Ishikawa (cell line): ENCODE results near the gene TOR4A.

ENCODE experiments used
- CEBPB ChIP-seq: IDR thresholded peaks from 2 replicates; pipeline ENCODE4 v1.6.1; 2012
- CREB1 ChIP-seq: IDR thresholded peaks from 2 replicates; pipeline ENCODE4 v1.6.1; 2012; ENCODE audit warnings: low read depth
- EGR1 ChIP-seq: IDR thresholded peaks from 2 replicates; pipeline ENCODE4 v1.6.1; 2012
- EP300 ChIP-seq: IDR thresholded peaks from 2 replicates; pipeline ENCODE4 v1.6.1; 2012; ENCODE audit warnings: borderline replicate concordance
- NFIC ChIP-seq: IDR thresholded peaks from 2 replicates; pipeline ENCODE4 v1.6.1; 2012
- RAD21 ChIP-seq: IDR thresholded peaks from 2 replicates; pipeline ENCODE4 v1.6.1; 2012; ENCODE audit warnings: low read depth
- TAF1 ChIP-seq: IDR thresholded peaks from 2 replicates; pipeline ENCODE4 v1.6.1; 2012; ENCODE audit warnings: low read depth, mild to moderate bottlenecking
- TCF12 ChIP-seq: IDR thresholded peaks from 2 replicates; pipeline ENCODE4 v1.6.1; 2012; ENCODE audit warnings: low read depth
- TEAD4 ChIP-seq: IDR thresholded peaks from 2 replicates; pipeline ENCODE4 v1.6.1; 2012
- YY1 ChIP-seq: IDR thresholded peaks from 2 replicates; pipeline ENCODE4 v1.6.1; 2012; ENCODE audit warnings: low read depth
- ZBTB7A ChIP-seq: IDR thresholded peaks from 2 replicates; pipeline ENCODE4 v1.6.1; 2012; ENCODE audit warnings: low read depth
- TF ChIP-seq, protein P1 (sequence below): IDR thresholded peaks from 2 replicates; pipeline ENCODE4 v1.6.1; 2012
- TF ChIP-seq, protein P2 (sequence below): IDR thresholded peaks from 2 replicates; pipeline ENCODE4 v1.6.1; 2012; ENCODE audit warnings: low read depth, mild to moderate bottlenecking
- TF ChIP-seq, protein P3 (sequence below): IDR thresholded peaks from 2 replicates; pipeline ENCODE4 v1.6.1; 2012

Gene TOR4A

DNA sequence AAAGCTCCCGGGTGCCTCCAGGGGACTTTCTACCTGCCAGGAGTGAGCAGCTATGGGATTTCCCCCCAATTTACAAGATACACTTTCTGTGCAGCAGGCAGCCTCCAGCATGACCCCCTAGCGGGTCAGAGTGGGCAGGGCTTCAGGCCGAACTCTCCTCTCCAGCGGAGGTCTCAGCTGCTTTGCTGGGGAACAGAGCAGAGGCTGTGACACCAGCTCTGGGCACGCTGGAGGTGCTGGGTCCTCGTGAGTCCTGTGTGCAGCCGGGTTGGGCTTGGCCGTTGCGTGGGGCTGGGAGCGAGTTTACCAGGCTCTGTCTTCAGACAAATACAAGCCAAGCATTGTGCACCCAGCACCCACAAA lies 21.7 kb downstream of the TOR4A start:
- TF ChIP-seq EGR1 (no peak), RAD21 (no peak), ZBTB7A (no peak), CEBPB (no peak), TAF1 (no peak)
- TF ChIP-seq, protein P1, sequence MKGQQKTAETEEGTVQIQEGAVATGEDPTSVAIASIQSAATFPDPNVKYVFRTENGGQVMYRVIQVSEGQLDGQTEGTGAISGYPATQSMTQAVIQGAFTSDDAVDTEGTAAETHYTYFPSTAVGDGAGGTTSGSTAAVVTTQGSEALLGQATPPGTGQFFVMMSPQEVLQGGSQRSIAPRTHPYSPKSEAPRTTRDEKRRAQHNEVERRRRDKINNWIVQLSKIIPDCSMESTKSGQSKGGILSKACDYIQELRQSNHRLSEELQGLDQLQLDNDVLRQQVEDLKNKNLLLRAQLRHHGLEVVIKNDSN, result no peak
- TF ChIP-seq, protein P2, sequence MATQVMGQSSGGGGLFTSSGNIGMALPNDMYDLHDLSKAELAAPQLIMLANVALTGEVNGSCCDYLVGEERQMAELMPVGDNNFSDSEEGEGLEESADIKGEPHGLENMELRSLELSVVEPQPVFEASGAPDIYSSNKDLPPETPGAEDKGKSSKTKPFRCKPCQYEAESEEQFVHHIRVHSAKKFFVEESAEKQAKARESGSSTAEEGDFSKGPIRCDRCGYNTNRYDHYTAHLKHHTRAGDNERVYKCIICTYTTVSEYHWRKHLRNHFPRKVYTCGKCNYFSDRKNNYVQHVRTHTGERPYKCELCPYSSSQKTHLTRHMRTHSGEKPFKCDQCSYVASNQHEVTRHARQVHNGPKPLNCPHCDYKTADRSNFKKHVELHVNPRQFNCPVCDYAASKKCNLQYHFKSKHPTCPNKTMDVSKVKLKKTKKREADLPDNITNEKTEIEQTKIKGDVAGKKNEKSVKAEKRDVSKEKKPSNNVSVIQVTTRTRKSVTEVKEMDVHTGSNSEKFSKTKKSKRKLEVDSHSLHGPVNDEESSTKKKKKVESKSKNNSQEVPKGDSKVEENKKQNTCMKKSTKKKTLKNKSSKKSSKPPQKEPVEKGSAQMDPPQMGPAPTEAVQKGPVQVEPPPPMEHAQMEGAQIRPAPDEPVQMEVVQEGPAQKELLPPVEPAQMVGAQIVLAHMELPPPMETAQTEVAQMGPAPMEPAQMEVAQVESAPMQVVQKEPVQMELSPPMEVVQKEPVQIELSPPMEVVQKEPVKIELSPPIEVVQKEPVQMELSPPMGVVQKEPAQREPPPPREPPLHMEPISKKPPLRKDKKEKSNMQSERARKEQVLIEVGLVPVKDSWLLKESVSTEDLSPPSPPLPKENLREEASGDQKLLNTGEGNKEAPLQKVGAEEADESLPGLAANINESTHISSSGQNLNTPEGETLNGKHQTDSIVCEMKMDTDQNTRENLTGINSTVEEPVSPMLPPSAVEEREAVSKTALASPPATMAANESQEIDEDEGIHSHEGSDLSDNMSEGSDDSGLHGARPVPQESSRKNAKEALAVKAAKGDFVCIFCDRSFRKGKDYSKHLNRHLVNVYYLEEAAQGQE, result no peak

DNA sequence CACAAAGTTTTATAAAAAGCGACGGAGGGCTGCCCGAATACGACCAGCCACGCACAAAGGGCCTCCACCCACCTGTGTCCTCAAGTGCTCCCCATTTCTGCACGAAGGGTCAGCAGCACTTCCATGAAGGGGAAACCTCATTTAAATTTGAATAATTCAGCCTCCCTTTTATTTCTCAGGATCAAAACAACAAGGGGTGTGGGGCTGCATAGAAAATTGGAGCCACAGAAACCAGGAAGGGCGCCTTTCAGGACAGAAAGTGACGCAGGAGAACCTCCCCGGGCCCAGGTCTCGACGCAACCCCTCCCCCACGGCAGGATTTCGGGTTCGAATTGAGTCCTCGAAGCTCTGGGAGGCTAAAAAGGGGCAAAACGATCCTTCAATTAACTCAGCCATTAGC lies 22.4 kb downstream of the TOR4A start:
- TF ChIP-seq, protein P2, result no peak
- TF ChIP-seq, protein P1, result no peak
- TF ChIP-seq NFIC (no peak), RAD21 (no peak), TCF12 (no peak), EP300 (no peak), TAF1 (no peak), CREB1 (no peak), CEBPB (no peak), TEAD4 (no peak), YY1 (no peak)
- TF ChIP-seq, protein P3, sequence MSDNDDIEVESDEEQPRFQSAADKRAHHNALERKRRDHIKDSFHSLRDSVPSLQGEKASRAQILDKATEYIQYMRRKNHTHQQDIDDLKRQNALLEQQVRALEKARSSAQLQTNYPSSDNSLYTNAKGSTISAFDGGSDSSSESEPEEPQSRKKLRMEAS, result no peak

DNA sequence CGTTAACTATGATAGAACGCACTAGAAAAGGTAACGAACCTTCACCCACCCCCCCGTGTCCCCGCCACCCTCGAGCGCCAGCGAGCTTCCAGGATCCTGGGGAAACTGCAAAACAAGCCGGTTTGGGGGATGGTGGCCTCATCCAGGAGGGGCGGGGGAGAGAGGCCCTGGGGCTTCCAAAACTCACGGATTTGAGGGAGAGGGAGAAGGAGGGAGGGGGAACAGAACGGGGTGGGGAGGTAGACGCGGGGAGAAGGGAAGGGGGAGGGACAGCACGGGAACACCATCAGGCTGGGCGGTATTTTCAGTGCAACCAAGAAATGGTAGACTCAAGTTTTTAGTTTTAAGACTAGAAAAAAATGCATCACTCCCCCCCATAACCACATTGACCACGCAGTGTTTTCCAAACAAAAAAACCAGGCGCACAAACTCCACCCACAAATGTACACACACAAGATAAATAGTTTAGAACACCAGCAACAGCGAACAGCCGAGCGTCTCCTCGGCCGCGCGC lies 23.1 kb downstream of the TOR4A start:
- TF ChIP-seq TAF1, result no peak
- no peak for TF ChIP-seq TCF12
- TF ChIP-seq, protein P1, result no peak
- no peak for TF ChIP-seq EGR1
- TF ChIP-seq, protein P3, result no peak
- TF ChIP-seq TEAD4, result no peak
- TF ChIP-seq CREB1, result no peak
- no peak for TF ChIP-seq YY1

DNA sequence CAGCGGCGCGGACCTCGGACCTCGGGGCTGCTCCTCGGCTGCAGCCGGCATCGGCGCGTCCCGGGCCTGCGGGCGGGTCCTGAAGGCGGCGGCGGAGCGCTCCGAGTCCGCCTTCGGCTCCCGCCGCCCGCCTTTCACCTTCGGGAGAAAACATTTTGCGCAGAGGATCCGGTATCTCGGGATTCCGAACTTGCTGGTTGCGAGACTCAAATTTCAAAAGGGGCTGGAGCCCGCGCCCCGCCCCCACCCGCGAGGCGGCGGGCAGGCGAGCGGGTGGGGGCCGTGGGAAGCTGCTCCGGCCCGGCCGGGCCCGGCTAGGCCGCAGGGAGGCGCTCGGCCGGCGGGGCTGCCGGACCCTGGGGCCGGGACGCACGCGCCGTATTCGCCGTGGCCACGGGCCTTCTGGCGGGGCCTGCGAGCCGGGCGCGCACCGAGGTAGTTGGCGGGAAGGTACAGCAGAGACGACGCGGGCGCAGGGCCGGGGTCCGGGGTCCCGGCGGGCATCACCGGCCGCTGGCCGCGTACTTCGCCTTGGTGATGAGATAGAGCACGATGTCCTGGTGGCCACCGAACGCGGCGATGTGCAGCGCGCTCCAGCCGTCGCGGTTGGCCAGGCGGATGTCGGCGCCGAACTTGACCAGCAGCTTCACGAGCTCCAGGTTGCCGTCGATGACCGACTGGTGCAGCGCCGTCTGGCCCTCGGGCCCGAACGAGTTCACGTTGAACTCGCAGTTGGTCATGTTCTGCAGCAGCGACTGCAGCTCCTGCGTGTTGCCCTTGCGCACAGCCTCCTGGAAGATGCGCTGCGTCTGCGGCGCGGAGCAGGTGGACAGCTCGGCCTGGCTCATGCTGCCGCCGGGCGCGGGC lies 23.8 kb downstream of the TOR4A start:
- TF ChIP-seq, protein P3, result peak; percentile 88
- TF ChIP-seq EP300 (no peak), YY1 (no peak), TEAD4 (peak; percentile 37; the same call in 1 of the 2 replicates), CEBPB (no peak), TAF1 (no peak), NFIC (no peak), RAD21 (peak; percentile 35; the same call in 1 of the 2 replicates)
- TF ChIP-seq, protein P1, result no peak
- TF ChIP-seq, protein P2, result no peak
